HG03060 (cell line): ENCODE measurements around the gene PLXNB2.
A peak's percentile ranks its signal among the peaks of the same experiment; 100 is the strongest.
"Not testable (repeated sequence)": the region's sequence is repeated elsewhere in the genome, so short reads cannot be mapped to it uniquely, and the experiment has no call there.

ENCODE experiments used
- ATAC-seq: cut with Tn5 transposase; IDR thresholded peaks from one replicate; pipeline ENCODE4 v1.9.1; 2021; ENCODE audit warnings: low read depth, moderate number of reproducible peaks; ENCODE audit not compliant: unreplicated experiment

PLXNB2 gene

GRCh38 chr22:50326225-50326955 is 18.9 kb upstream of the PLXNB2 start:
- ATAC-seq = no peak

- no peak for ATAC-seq
These were observed 18.2 kb upstream of the PLXNB2 start for GRCh38 chr22:50325444-50326224.

GRCh38 chr22:50323900-50324299 is 16.5 kb upstream of the PLXNB2 start:
- ATAC-seq = no peak

DNA sequence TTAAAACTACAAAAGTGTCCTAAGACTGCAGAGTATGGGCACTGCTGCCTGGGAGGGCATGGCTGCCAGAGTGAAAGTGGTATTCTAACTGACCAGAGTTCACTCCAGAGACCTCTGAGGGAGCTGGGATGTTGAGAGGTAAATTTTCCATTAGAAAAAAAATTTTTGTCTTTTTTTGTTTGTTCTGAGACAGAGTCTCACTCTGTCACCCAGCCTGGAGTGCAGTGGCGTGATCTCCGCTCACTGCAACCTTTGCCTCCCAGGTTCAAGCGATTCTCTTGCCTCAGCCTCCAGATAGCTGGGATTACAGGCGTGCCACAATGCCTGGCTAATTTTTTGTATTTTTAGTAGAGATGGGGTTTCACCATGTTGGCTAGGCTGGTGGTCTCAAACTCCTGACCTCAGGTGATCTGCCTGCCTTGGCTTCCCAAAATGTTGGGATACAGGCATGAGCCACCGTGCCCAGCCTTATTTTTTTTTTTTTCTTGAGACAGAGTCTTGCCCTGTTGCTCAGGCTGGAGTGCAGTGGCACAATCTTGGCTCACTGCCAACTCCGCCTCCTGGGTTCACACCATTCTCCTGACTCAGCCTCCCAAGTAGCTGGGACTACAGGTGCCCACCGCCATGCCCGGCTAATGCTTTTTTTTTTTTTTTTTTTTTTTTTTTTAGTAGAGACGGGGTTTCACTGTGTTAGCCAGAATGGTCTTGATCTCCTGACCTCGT is 15.1 kb upstream of the PLXNB2 start:
- ATAC-seq = not testable (repeated sequence)

- no peak for ATAC-seq
These were observed 13.4 kb upstream of the PLXNB2 start for GRCh38 chr22:50320671-50321325.

DNA sequence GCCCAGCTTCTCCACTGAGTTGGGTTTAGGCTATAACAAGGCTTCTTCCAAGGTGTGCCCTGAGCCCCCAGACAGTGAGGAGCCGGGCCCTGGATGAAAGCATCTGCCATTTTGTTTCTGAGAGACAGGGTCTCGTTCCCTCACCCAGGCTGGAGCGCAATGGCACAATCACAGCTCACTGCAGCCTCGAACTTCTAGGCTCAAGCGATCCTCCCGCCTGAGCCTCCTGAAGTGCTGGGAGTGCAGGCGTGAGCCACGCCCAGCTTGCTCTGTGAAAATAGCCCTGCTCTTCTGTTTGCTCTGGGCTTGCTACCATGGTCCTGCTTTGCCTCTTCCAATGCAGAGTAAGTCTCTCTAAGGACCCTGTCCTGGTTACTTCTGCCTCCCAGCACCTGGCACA is 12.7 kb upstream of the PLXNB2 start:
- no peak for ATAC-seq

- no peak for ATAC-seq
These were observed 12.1 kb upstream of the PLXNB2 start for GRCh38 chr22:50319503-50319951.

DNA sequence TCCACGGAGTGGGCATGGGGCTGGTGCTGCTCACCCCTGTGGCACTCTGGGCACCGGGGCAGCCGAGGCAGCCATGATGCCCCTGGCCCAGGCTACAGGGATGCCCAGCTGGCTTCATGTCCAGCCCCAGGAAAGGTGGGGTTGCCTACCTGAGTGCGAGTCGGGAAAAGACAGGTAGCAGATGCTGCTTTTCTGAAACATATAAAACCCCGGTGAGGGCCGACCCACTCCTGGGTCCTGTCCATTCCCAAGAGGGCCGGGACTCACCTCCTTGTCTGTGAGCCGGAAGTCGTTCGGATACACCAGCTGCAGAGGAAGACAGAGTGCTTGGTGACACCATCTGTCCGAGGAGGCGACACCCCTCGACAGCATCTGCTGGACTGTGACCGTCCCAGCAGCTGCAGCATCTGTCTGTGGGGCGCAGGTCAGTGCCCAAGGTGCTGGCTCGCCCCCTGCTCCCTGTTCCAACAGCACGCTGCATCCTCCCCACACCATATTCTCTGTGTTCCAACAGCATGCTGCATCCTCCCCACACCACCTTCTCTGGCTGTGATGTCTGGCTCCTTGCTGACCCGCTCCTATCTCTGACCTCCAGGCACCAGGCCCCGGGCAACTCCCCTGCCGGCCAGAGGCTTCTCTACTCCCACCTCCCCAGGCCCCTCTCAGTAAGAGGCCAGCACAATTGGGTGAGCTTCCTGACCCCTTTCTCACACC is 11.4 kb upstream of the PLXNB2 start:
- no peak for ATAC-seq

GRCh38 chr22:50318356-50318697 is 10.9 kb upstream of the PLXNB2 start:
- no peak for ATAC-seq

DNA sequence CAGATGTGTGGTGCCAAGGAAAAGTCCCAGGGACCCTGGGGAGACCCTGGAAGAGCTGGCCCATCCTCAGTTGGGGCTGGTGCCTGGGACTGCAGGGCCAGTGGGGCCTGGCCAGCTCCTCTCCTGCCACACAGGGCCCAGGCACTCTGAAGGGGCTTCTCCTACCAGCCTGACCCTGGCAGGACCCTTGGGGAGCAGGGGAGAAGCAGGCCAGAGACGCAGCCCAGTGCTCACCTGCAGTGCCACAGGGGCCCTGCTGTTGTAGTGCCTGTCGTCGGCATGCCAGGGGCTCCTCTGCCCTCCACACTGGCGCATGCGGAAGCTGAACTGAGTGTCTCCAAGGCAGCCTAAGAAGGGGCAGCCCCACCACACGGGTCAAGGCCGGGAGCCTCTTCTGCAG is 10.2 kb upstream of the PLXNB2 start:
- no peak for ATAC-seq

GRCh38 chr22:50317178-50317577 is 9.7 kb upstream of the PLXNB2 start:
- no peak for ATAC-seq

DNA sequence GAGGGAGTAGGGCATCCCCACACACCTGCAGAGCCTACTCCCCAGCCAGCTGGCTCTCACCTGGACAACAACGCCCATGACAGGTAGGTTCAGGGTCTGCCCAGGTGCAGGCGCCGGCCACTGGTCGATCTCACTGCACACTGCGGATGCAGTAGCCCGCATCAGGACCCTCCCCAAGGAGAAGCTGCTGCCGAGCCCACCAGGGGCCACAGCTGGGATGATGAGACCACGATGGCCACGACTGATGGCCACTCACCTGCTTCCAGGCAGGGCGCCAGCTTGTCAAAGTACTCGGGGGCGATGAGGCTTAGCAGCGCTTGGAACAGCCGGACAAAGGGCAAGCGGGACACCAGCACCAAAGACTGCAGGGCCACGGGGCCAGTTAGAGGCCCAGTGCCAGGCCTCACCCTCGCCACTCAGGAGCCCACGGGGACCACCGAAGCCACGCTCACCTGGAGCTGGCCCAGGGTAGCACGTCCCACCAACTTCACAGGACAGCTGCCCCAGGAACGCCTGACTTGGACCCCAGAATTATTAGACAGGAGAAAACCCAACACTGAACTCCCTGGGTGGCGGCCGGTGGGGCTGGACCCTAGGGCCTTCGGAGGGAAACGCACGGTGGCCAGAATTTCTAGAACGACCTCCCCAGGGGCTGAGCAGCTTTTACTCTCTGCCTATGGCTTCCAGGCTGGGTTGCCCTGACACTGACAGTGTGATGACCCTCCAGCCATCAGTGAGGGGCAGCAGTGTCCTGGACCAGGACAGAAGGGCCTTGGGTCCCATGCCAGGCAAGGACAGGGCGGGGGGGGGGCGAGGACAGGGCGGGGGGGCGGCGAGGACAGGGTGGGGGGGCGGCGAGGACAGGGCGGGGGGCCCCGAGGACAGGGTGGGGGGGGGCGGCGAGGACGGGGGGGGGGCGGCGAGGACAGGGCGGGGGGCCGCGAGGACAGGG is 8.9 kb upstream of the PLXNB2 start:
- ATAC-seq = no peak

DNA sequence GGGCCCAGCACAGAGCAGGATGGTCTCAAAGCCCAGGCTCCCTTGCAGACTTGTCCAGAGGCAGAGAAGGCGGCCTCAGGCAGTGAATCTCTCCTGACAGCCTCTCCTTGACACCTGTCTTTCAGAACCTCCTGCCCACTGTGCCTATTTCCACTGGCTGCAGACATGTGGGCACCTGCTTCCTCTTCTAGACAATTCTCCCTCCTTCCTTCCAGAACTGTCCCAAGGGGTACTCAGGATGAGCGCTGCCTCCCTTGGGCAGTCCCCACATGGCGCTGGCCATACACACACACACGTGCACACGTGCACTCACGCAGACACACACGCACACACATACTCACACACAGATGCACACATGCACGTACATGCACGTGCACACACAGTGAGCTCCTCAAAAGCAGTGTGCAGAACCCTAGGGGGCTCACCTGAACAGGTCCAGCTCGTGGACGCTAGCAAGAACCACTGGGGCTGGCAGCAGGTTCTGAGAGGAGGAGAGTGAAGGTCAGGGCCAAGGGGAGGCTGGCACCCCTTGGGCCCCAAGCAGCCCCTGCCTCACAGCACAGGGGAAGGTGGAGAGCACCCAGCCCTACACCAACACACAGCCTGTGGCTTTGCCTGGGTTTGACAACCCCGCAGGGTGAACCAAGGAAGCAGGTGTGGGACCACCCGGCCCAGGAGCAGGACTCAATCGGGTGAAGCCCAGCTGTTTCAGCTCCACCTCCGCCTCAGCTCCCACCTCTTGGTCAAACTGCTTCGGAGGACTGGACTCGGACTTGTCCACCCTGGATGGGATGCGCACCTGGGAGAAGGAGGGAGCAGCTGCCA is 8.1 kb upstream of the PLXNB2 start:
- no peak for ATAC-seq

DNA sequence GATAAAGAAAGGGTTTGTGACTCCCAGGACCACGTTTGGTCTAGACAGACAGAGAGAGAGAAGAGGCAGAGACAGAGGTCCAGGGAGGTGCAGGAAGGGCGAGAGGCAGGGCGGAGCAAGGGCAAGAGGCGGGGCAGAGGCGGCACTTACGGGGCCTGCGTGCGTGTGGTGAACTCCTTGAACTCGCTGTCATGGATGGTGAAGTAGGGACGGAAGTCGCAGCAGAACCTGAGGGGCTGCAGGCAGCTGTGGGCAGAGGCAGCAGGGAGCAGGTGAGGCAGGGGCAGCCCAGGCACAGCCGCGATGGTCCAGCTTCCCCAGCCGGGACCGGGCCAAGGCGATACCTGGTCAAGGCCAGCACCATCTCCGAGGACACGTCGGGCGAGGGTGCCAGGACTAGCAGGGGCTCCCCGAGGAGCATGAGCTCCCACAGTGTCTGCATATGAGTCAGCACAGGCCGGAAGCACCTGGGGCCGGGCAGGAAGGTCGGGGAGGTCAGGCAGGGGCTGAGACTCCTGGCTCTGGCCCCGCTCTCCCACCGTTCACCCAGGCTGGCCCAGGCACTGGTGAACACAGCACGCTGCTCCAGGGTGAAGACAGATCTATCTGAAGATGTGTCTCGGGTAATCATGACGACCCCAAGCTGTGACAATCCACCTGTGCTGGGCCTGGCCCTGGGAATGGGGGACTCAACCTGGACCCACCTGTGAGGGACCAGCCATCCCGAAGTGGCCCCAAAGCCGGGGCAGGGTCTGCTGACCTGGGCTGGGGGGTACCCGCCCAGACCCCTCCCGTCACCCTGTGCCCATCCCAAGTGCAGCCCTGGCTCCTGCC is 7.2 kb upstream of the PLXNB2 start:
- peak; percentile 41 for ATAC-seq

DNA sequence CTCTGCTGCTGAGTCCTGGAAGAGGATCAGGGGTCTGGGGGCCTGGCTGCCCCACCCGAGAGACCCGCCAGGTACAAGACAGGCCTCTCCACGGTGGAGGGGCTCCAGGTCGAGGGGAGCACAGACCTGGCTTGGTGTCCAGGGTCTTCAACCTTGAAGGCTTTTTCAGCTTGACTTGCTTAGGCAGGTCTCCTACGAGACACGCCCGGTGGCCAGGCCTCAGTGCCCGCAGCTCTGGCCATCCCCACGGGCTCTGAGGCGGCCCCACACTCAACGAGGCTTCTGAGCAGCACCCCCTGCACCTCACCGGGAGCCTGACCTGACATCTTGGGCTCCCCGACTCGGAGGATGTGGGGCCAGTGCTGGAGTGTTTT is 6.6 kb upstream of the PLXNB2 start:
- ATAC-seq = no peak

- ATAC-seq = no peak
These were observed 6.2 kb upstream of the PLXNB2 start for GRCh38 chr22:50313600-50313999.

GRCh38 chr22:50313021-50313420 is 5.6 kb upstream of the PLXNB2 start:
- ATAC-seq = no peak

DNA sequence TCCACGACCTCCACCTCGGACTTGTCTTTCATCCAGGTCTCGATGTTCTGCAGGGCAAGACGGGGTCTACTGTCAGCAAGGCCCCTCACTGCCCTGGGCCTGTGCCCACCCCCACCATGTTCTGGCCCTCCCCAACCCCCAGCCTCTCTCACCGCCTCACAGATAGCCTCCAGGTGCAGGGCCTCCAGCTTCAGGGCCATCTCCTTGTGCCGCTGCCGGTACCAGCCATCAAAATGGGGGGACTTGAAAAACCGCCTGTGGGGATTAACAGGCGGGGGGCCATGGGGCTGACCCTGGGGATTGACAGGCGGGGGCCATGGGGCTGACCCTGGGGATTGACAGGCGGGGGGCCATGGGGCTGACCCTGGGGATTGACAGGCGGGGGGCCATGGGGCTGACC is 4.9 kb upstream of the PLXNB2 start:
- ATAC-seq = no peak
